Type B pancreatic cell (in vitro differentiated cells): Measurements from ENCODE around the gene MTMR1. TPM values are rescaled to one million over a fixed set of nuclear protein-coding genes. Genes with fewer than 3 reads are reported as not detected.

Source experiments
- DNase-seq: peaks from one replicate; pipeline ENCODE4 v3.0.0; 2021; ENCODE audit warnings: mixed read lengths; ENCODE audit not compliant: unreplicated experiment; ENCODE audit errors: extremely low spot score
- H3K27ac Mint-ChIP-seq: 2 replicates; pipeline ENCODE4 v1.8.0; 2021; ENCODE audit warnings: mild to moderate bottlenecking, mixed read lengths
- H3K27me3 Mint-ChIP-seq: 2 replicates; pipeline ENCODE4 v1.8.0; 2021; ENCODE audit warnings: mixed read lengths
- H3K36me3 Mint-ChIP-seq: 2 replicates; pipeline ENCODE4 v1.8.0; 2021; ENCODE audit warnings: mixed read lengths
- H3K4me1 Mint-ChIP-seq: one replicate; pipeline ENCODE4 v1.8.0; 2021; ENCODE audit warnings: mixed read lengths; ENCODE audit not compliant: unreplicated experiment
- H3K4me3 Mint-ChIP-seq: 2 replicates; pipeline ENCODE4 v1.8.0; 2021; ENCODE audit warnings: mild to moderate bottlenecking, mixed read lengths
- H3K9me3 Mint-ChIP-seq: 2 replicates; pipeline ENCODE4 v1.8.0; 2021; ENCODE audit warnings: mixed read lengths
- CTCF ChIP-seq: fragments of 200-600 bp; sonication (generic); conservative IDR thresholded peaks from 2 replicates; pipeline ENCODE4 v1.5.0; 2021; ENCODE audit warnings: antibody characterized with exemption, mild to moderate bottlenecking
- total RNA-seq: library from RNA; stranded (reverse); gene quantifications from 2 replicates; pipeline ENCODE4 v1.2.1, GENCODE V29; 2021; ENCODE audit warnings: low replicate concordance

MTMR1 gene
- total RNA-seq, 1 donor from 2014 or later: 21.8 TPM

- Mint-ChIP-seq H3K36me3 (no peaks in the 10 kb centered on the region), H3K27me3 (no peaks in the 10 kb centered on the region), H3K4me3 (no peak overlapping the region), H3K27ac (no peak overlapping the region), H3K4me1 (no peaks in the 10 kb centered on the region), H3K9me3 (no peaks in the 10 kb centered on the region)
- DNase-seq: no peak
- TF ChIP-seq CTCF: no peak
These were observed 72.7 kb downstream of the MTMR1 start for GRCh38 chrX:150765782-150766350.

- no peak overlapping the region for H3K4me3 Mint-ChIP-seq
- no peak overlapping the region for H3K27ac Mint-ChIP-seq
- no peaks in the 10 kb centered on the region for H3K4me1 Mint-ChIP-seq
- no peak for TF ChIP-seq CTCF
- no peaks in the 10 kb centered on the region for H3K9me3 Mint-ChIP-seq
- H3K27me3 Mint-ChIP-seq: no peaks in the 10 kb centered on the region
- no peak for DNase-seq
- H3K36me3 Mint-ChIP-seq: no peaks in the 10 kb centered on the region
These were observed 73.3 kb downstream of the MTMR1 start for GRCh38 chrX:150766351-150767044.

- H3K36me3 Mint-ChIP-seq: no peaks in the 10 kb centered on the region
- H3K9me3 Mint-ChIP-seq: no peaks in the 10 kb centered on the region
- TF ChIP-seq CTCF: no peak
- no peaks in the 10 kb centered on the region for H3K27me3 Mint-ChIP-seq
- no peak for DNase-seq
- no peak overlapping the region for H3K27ac Mint-ChIP-seq
- no peak overlapping the region for H3K4me3 Mint-ChIP-seq
- no peaks in the 10 kb centered on the region for H3K4me1 Mint-ChIP-seq
These were observed 73.8 kb downstream of the MTMR1 start for GRCh38 chrX:150767045-150767395.

GRCh38 chrX:150767475-150768131 lies 74.4 kb downstream of the MTMR1 start:
- Mint-ChIP-seq H3K27ac (no peak overlapping the region), H3K4me3 (no peak overlapping the region), H3K4me1 (no peaks in the 10 kb centered on the region), H3K9me3 (no peaks in the 10 kb centered on the region), H3K36me3 (no peaks in the 10 kb centered on the region), H3K27me3 (no peaks in the 10 kb centered on the region)
- DNase-seq: no peak
- TF ChIP-seq CTCF: no peak

- Mint-ChIP-seq H3K4me1 (no peaks in the 10 kb centered on the region), H3K27me3 (no peaks in the 10 kb centered on the region), H3K4me3 (no peak overlapping the region), H3K9me3 (no peaks in the 10 kb centered on the region), H3K27ac (no peak overlapping the region), H3K36me3 (no peaks in the 10 kb centered on the region)
- DNase-seq: no peak
- no peak for TF ChIP-seq CTCF
These were observed 74.9 kb downstream of the MTMR1 start for GRCh38 chrX:150768132-150768485.
